Stimulated activated CD4-positive, alpha-beta T cell treated with anti-CD3 and anti-CD28 coated beads, Interleukin-1b, Interleukin-23, amount 100 ng/mL, for 48 hours (primary cell): ENCODE results near the gene CEP120.
"Not testable (repeated sequence)": the region's sequence is repeated elsewhere in the genome, so short reads cannot be mapped to it uniquely, and the experiment has no call there.

Experiments used
- DNase-seq: peaks from one replicate; pipeline ENCODE4 v3.0.0-alpha.2; 2020

The CEP120 gene

GRCh38 chr5:123438244-123438643 lies 15.0 kb upstream of the CEP120 start:
- DNase-seq: peak; percentile 40

- no peak for DNase-seq
Measured at GRCh38 chr5:123436201-123436600, 13.0 kb upstream of the CEP120 start.

GRCh38 chr5:123434796-123435195 lies 11.6 kb upstream of the CEP120 start:
- DNase-seq: no peak

- no peak for DNase-seq
Measured at GRCh38 chr5:123433596-123433995, 10.4 kb upstream of the CEP120 start.

GRCh38 chr5:123430441-123430840 lies 7.2 kb upstream of the CEP120 start:
- DNase-seq: not testable (repeated sequence)

- no peak for DNase-seq
Measured at GRCh38 chr5:123429993-123430392, 6.8 kb upstream of the CEP120 start.

- no peak for DNase-seq
Measured at GRCh38 chr5:123429221-123429954, 6.2 kb upstream of the CEP120 start.

- no peak for DNase-seq
Measured at GRCh38 chr5:123428521-123429220, 5.5 kb upstream of the CEP120 start.

- DNase-seq: no peak
Measured at GRCh38 chr5:123427281-123427680, 4.1 kb upstream of the CEP120 start.

- DNase-seq: no peak
Measured at GRCh38 chr5:123425431-123425830, 2.2 kb upstream of the CEP120 start.

- DNase-seq: no peak
Measured at GRCh38 chr5:123422433-123423277, 548 bp downstream of the CEP120 start.

- no peak for DNase-seq
Measured at GRCh38 chr5:123421773-123422172, 1.4 kb downstream of the CEP120 start.

- DNase-seq: no peak
Measured at GRCh38 chr5:123414974-123415373, 8.2 kb downstream of the CEP120 start.

- DNase-seq: no peak
Measured at GRCh38 chr5:123412206-123412605, 11.0 kb downstream of the CEP120 start.

GRCh38 chr5:123401999-123402398 lies 21.2 kb downstream of the CEP120 start:
- not testable (repeated sequence) for DNase-seq

- no peak for DNase-seq
Measured at GRCh38 chr5:123401320-123401719, 21.9 kb downstream of the CEP120 start.

- not testable (repeated sequence) for DNase-seq
Measured at GRCh38 chr5:123400870-123401291, 22.3 kb downstream of the CEP120 start.

GRCh38 chr5:123398058-123398733 lies 25.0 kb downstream of the CEP120 start:
- DNase-seq: no peak

GRCh38 chr5:123397538-123397937 lies 25.7 kb downstream of the CEP120 start:
- DNase-seq: no peak

GRCh38 chr5:123391009-123391408 lies 32.2 kb downstream of the CEP120 start:
- no peak for DNase-seq

- DNase-seq: no peak
Measured at GRCh38 chr5:123389794-123390193, 33.4 kb downstream of the CEP120 start.

GRCh38 chr5:123387313-123387712 lies 35.9 kb downstream of the CEP120 start:
- DNase-seq: no peak

- DNase-seq: no peak
Measured at GRCh38 chr5:123382252-123382651, 41.0 kb downstream of the CEP120 start.
